ENCODE results near the gene NLRP9. TPM values are rescaled to one million over a fixed set of nuclear protein-coding genes. Genes with fewer than 3 reads are reported as not detected.

Gene NLRP9
- polyA plus RNA-seq, 2 of the 4 experiments (the other 2 are of a cell fraction): not detected

DNA sequence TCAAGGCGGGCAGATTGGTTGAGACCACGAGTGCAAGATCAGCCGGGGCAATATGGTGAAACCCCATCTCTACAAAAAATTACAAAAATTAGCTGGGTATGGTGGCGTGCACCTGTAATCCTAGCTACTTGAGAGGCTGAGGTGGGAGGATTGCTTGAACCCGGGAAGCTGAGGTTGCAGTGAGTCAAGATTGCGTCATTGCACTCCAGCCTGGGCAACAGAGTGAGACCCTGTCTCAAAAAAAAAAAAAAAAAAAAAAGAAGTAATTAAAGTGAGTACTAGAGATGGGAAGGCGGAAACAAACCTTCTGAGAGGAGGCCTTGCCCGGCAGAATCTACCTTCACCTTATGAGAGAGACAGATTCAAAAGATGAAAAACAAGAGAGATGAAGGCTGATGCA lies 14.7 kb downstream of the NLRP9 start:
- DNase-seq (ENCODE audit: low read depth in 1 of 2, low spot score in 1 of 2) (no peak), FAIRE-seq (no peak), ATAC-seq (no peak)
- Histone ChIP-seq H3K9me3 (peaks cover 35% of the 10 kb centered on the region), H3K4me3 (no peak overlapping the region), H3K4me2 (no peak overlapping the region), H3K4me1 (no peaks in the 10 kb centered on the region), H3K27ac (no peak overlapping the region)
- 26% methylated on average over 8 of the region's 8 CpGs for WGBS (ENCODE audit: missing lambda C conversion rate)
- CTCF ChIA-PET: no interaction called here
- TF ChIP-seq FOSB (CRISPR knock-in tag; IDR thresholded peaks at IDR 0.05) (no peak), EHF (CRISPR knock-in tag; IDR thresholded peaks at IDR 0.05) (no peak), CHD2 (IDR thresholded peaks at IDR 0.05; ENCODE audit: low read length, partially characterized antibody) (no peak), NR3C1 (IDR thresholded peaks at IDR 0.05) (no peak), MYC (IDR thresholded peaks at IDR 0.05; ENCODE audit: borderline replicate concordance, low read length) (no peak), HOXB13 (CRISPR knock-in tag; IDR thresholded peaks at IDR 0.05; ENCODE audit: low read depth) (no peak), CBX2 (IDR thresholded peaks at IDR 0.05; ENCODE audit: borderline replicate concordance, low read depth) (no peak)
- TF ChIP-seq, protein P1, sequence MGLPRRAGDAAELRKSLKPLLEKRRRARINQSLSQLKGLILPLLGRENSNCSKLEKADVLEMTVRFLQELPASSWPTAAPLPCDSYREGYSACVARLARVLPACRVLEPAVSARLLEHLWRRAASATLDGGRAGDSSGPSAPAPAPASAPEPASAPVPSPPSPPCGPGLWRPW (IDR thresholded peaks at IDR 0.05): no peak
- TF ChIP-seq, protein P2, sequence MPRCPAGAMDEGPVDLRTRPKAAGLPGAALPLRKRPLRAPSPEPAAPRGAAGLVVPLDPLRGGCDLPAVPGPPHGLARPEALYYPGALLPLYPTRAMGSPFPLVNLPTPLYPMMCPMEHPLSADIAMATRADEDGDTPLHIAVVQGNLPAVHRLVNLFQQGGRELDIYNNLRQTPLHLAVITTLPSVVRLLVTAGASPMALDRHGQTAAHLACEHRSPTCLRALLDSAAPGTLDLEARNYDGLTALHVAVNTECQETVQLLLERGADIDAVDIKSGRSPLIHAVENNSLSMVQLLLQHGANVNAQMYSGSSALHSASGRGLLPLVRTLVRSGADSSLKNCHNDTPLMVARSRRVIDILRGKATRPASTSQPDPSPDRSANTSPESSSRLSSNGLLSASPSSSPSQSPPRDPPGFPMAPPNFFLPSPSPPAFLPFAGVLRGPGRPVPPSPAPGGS (IDR thresholded peaks at IDR 0.05): no peak
- TF ChIP-seq, protein P3, sequence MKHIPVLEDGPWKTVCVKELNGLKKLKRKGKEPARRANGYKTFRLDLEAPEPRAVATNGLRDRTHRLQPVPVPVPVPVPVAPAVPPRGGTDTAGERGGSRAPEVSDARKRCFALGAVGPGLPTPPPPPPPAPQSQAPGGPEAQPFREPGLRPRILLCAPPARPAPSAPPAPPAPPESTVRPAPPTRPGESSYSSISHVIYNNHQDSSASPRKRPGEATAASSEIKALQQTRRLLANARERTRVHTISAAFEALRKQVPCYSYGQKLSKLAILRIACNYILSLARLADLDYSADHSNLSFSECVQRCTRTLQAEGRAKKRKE (CRISPR knock-in tag; IDR thresholded peaks at IDR 0.05; ENCODE audit: low read depth): no peak
- POLR2A ChIA-PET: no interaction called here

DNA sequence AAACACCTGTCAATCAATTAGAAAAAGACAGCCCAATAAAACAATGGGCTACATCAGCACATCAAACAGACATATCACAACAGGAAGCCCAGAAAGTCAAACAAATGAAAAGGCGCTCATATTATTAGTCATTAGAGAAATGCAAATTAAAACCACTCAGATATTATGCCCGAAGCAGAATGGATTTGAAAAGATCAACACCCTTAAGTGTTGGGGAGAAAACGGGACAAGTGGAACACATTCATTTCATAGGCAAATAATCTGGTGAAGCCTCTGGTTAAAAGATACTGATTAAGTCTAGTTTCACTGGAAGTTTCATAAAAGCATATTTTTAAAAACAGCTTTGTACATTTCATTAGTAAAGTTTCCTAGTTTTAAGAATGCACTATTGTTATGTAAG lies 17.4 kb downstream of the NLRP9 start:
- FAIRE-seq: no peak
- ATAC-seq: no peak
- Histone ChIP-seq H3K27ac (no peak overlapping the region), H3K4me2 (no peak overlapping the region), H3K4me3 (no peak overlapping the region), H3K4me1 (no peaks in the 10 kb centered on the region), H3K9me3 (peaks cover 42% of the 10 kb centered on the region)
- TF ChIP-seq KDM1A (IDR thresholded peaks at IDR 0.05; ENCODE audit: low read depth): no peak
- no peak for TF ChIP-seq ZNF302 (CRISPR knock-in tag; IDR thresholded peaks at IDR 0.05)
- TF ChIP-seq NR3C1 (IDR thresholded peaks at IDR 0.05): no peak
- no peak for TF ChIP-seq TFCP2L1 (CRISPR knock-in tag; IDR thresholded peaks at IDR 0.05)
- TF ChIP-seq, protein P4, sequence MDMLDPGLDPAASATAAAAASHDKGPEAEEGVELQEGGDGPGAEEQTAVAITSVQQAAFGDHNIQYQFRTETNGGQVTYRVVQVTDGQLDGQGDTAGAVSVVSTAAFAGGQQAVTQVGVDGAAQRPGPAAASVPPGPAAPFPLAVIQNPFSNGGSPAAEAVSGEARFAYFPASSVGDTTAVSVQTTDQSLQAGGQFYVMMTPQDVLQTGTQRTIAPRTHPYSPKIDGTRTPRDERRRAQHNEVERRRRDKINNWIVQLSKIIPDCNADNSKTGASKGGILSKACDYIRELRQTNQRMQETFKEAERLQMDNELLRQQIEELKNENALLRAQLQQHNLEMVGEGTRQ (IDR thresholded peaks at IDR 0.05): no peak
- no peak for TF ChIP-seq FOSL2 (IDR thresholded peaks at IDR 0.05)
- TF ChIP-seq FOSL2 (CRISPR knock-in tag; IDR thresholded peaks at IDR 0.05): no peak
- TF ChIP-seq POLR2A (IDR thresholded peaks at IDR 0.05; ENCODE audit: low read length): no peak
- TF ChIP-seq EP300 (IDR thresholded peaks at IDR 0.05): no peak
- TF ChIP-seq, protein P5, sequence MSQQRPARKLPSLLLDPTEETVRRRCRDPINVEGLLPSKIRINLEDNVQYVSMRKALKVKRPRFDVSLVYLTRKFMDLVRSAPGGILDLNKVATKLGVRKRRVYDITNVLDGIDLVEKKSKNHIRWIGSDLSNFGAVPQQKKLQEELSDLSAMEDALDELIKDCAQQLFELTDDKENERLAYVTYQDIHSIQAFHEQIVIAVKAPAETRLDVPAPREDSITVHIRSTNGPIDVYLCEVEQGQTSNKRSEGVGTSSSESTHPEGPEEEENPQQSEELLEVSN (IDR thresholded peaks at IDR 0.05; ENCODE audit: borderline replicate concordance, low read depth): no peak
- TF ChIP-seq HOXB13 (CRISPR knock-in tag; IDR thresholded peaks at IDR 0.05; ENCODE audit: low read depth): no peak
- TF ChIP-seq SREBF2 (IDR thresholded peaks at IDR 0.05): no peak
- no peak for TF ChIP-seq TP53 (CRISPR knock-in tag; IDR thresholded peaks at IDR 0.05)
- no peak for TF ChIP-seq MAZ (IDR thresholded peaks at IDR 0.05; ENCODE audit: borderline replicate concordance, low read depth, low read length)
- WGBS (ENCODE audit: missing lambda C conversion rate): 11% methylated on average over 3 of the region's 3 CpGs
- DNase-seq (ENCODE audit: low read depth in 1 of 2, low spot score in 1 of 2): no peak
- CTCF ChIA-PET: no interaction called here
- POLR2A ChIA-PET: no interaction called here

DNA sequence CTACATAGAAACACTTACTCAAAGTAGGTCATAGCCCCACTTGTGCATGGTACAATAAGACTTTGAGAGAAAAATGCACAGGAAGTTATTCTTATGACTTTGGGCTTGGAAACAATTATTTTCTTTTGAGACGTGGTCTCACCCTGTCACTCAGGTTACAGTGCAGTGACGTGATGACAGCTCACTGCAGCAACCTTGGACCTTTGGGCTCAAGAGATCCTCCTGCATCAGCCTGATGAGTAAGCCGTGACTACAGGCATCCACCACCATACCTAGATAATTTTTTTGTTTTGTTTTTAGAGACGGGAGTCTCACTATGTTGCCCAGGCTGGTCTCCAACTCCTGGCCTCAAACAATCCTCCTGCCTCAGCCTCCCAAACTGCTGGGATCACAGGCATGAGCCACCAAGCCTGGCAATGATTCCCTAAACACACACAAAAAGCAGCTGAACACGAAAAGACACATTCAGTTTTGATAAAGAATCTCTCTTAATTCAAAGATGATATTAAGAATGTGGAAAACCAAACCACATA lies 17.9 kb downstream of the NLRP9 start:
- H3K4me1 ChIP-seq: no peaks in the 10 kb centered on the region
- FAIRE-seq: no peak
- H3K4me3 ChIP-seq: no peak overlapping the region
- TF ChIP-seq POLR2AphosphoS2 (conservative IDR thresholded peaks at IDR 0.05; ENCODE audit: low read length): no peak
- no peak for TF ChIP-seq JUNB (IDR thresholded peaks at IDR 0.05)
- TF ChIP-seq, protein P6, sequence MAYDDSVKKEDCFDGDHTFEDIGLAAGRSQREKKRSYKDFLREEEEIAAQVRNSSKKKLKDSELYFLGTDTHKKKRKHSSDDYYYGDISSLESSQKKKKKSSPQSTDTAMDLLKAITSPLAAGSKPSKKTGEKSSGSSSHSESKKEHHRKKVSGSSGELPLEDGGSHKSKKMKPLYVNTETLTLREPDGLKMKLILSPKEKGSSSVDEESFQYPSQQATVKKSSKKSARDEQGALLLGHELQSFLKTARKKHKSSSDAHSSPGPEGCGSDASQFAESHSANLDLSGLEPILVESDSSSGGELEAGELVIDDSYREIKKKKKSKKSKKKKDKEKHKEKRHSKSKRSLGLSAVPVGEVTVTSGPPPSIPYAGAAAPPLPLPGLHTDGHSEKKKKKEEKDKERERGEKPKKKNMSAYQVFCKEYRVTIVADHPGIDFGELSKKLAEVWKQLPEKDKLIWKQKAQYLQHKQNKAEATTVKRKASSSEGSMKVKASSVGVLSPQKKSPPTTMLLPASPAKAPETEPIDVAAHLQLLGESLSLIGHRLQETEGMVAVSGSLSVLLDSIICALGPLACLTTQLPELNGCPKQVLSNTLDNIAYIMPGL (CRISPR knock-in tag; IDR thresholded peaks at IDR 0.05; ENCODE audit: borderline replicate concordance): no peak
- TF ChIP-seq TP53 (CRISPR knock-in tag; IDR thresholded peaks at IDR 0.05): no peak
- no peak for TF ChIP-seq KDM1A (IDR thresholded peaks at IDR 0.05; ENCODE audit: low read depth)
- TF ChIP-seq, protein P2 (IDR thresholded peaks at IDR 0.05): no peak
- TF ChIP-seq GATA3 (IDR thresholded peaks at IDR 0.05; ENCODE audit: borderline replicate concordance): no peak
- TF ChIP-seq HOXB5 (CRISPR knock-in tag; IDR thresholded peaks at IDR 0.05): no peak
- no peak for TF ChIP-seq RCOR1 (IDR thresholded peaks at IDR 0.05; ENCODE audit: low read depth, low read length)
- no peak for TF ChIP-seq FOXS1 (CRISPR knock-in tag; IDR thresholded peaks at IDR 0.05)
- TF ChIP-seq MYC (IDR thresholded peaks at IDR 0.05; ENCODE audit: borderline replicate concordance, low read length): no peak
- no peak for TF ChIP-seq CHD2 (IDR thresholded peaks at IDR 0.05; ENCODE audit: low read length, partially characterized antibody)
- H3K27ac ChIP-seq: no peak overlapping the region
- ChIA-PET POLR2A (no interaction called here), CTCF (no interaction called here)
- DNase-seq (ENCODE audit: low read depth in 1 of 2, low spot score in 1 of 2): no peak
- peaks cover 46% of the 10 kb centered on the region for H3K9me3 ChIP-seq
- no peak overlapping the region for H3K4me2 ChIP-seq
- WGBS (ENCODE audit: missing lambda C conversion rate): 2% methylated on average over 5 of the region's 5 CpGs
- ATAC-seq: no peak; a peak in 1 of 6 replicates

Measured in A549 (cell line).